Neural cell (in vitro differentiated cells): ENCODE results near the gene RALA. TPM values are rescaled to one million over a fixed set of nuclear protein-coding genes. Genes with fewer than 3 reads are reported as not detected.
"Not testable (repeated sequence)": the region's sequence is repeated elsewhere in the genome, so short reads cannot be mapped to it uniquely, and the experiment has no call there.

Experiments used
- H2AFZ ChIP-seq: fragments of 200-600, 300-800 bp; sonication (generic), shearing (Covaris generic); 2 replicates; pipeline ENCODE4 v1.6.0; 2014; ENCODE audit warnings: low read depth, mild to moderate bottlenecking, antibody characterized with exemption, low read length, moderate library complexity
- H3F3A ChIP-seq: fragments of 200-600 bp; shearing (Covaris generic); 2 replicates; pipeline ENCODE4 v1.6.1; 2016; ENCODE audit warnings: mild to moderate bottlenecking, moderate library complexity, mixed read lengths, antibody characterized with exemption, low read length; ENCODE audit not compliant: insufficient read depth, poor library complexity, severe bottlenecking
- H3K27ac ChIP-seq: fragments of 200-600, 300-800 bp; sonication (generic), shearing (Covaris generic); 2 replicates; pipeline ENCODE4 v1.5.1; 2014; ENCODE audit warnings: mild to moderate bottlenecking, low read length, moderate library complexity
- H3K27me3 ChIP-seq: fragments of 300-800, 200-600 bp; sonication (generic), shearing (Covaris generic); 2 replicates; pipeline ENCODE4 v1.6.0; 2014; ENCODE audit warnings: mild to moderate bottlenecking, low read depth, low read length, moderate library complexity; ENCODE audit not compliant: insufficient read depth
- H3K36me3 ChIP-seq: fragments of 300-800, 200-600 bp; sonication (generic), shearing (Covaris generic); 2 replicates; pipeline ENCODE4 v1.5.1; 2014; ENCODE audit warnings: mild to moderate bottlenecking, antibody characterized with exemption, low read length, moderate library complexity; ENCODE audit not compliant: insufficient read depth
- H3K4me2 ChIP-seq: fragments of 300-800, 200-600 bp; sonication (generic), shearing (Covaris generic); 2 replicates; pipeline ENCODE4 v1.6.0; 2014; ENCODE audit warnings: mild to moderate bottlenecking, low read length
- H3K4me3 ChIP-seq: fragments of 300-800, 200-600 bp; sonication (generic), shearing (Covaris generic); 2 replicates; pipeline ENCODE4 v1.5.1; 2014; ENCODE audit warnings: mild to moderate bottlenecking, low read length, moderate library complexity
- H3K79me2 ChIP-seq: fragments of 200-600 bp; shearing (Covaris generic); replicated peaks from 2 replicates; pipeline ENCODE4 v1.6.0; 2014; ENCODE audit warnings: mild to moderate bottlenecking, low read length, moderate library complexity; ENCODE audit not compliant: insufficient read depth
- H3K9ac ChIP-seq: fragments of 300-800, 200-600 bp; sonication (generic), shearing (Covaris generic); 2 replicates; pipeline ENCODE4 v1.6.1; 2016; ENCODE audit warnings: mild to moderate bottlenecking, low read length, mixed read lengths
- H3K9me2 ChIP-seq: fragments of 200-600 bp; shearing (Covaris generic); 2 replicates; pipeline ENCODE4 v1.6.1; 2016; ENCODE audit warnings: mild to moderate bottlenecking, low read length, mixed read lengths; ENCODE audit not compliant: insufficient read depth
- H3K9me3 ChIP-seq: fragments of 200-600, 300-800 bp; sonication (generic), shearing (Covaris generic); 2 replicates; pipeline ENCODE4 v1.6.1; 2016; ENCODE audit warnings: mild to moderate bottlenecking, mixed run types, low read length, moderate library complexity, mixed read lengths
- H4K20me1 ChIP-seq: fragments of 200-600 bp; shearing (Covaris generic); 2 replicates; pipeline ENCODE4 v1.6.1; 2016; ENCODE audit warnings: mild to moderate bottlenecking, mixed run types; ENCODE audit not compliant: insufficient read depth
- CTCF ChIP-seq: fragments of 450-650 bp; IDR thresholded peaks from 2 replicates; pipeline ENCODE4 v1.5.1; 2014; ENCODE audit warnings: antibody characterized with exemption, mild to moderate bottlenecking, moderate library complexity; ENCODE audit not compliant: poor library complexity, severe bottlenecking
- EP300 ChIP-seq: fragments of 450-650 bp; conservative IDR thresholded peaks from 2 replicates; pipeline ENCODE4 v1.6.1; 2014; ENCODE audit warnings: antibody characterized with exemption, mild to moderate bottlenecking, moderate library complexity; ENCODE audit not compliant: poor library complexity, severe bottlenecking
- EZH2 ChIP-seq: fragments of 200-600, 300-800 bp; shearing (Covaris generic), sonication (generic); IDR thresholded peaks from 2 replicates; pipeline ENCODE4 v1.6.1; 2014; ENCODE audit warnings: antibody characterized with exemption, low read length, borderline replicate concordance, mild to moderate bottlenecking; ENCODE audit not compliant: insufficient read depth, poor library complexity, severe bottlenecking
- MXI1 ChIP-seq: fragments of 450-650 bp; conservative IDR thresholded peaks from 2 replicates; pipeline ENCODE4 v1.6.1; 2014; ENCODE audit warnings: antibody characterized with exemption, mild to moderate bottlenecking; ENCODE audit not compliant: poor library complexity, severe bottlenecking
- POLR2AphosphoS5 ChIP-seq: IDR thresholded peaks from 2 replicates; pipeline ENCODE4 v1.6.1; 2012
- RAD21 ChIP-seq: fragments of 450-650 bp; conservative IDR thresholded peaks from 2 replicates; pipeline ENCODE4 v1.6.1; 2014; ENCODE audit warnings: antibody characterized with exemption, mild to moderate bottlenecking, moderate library complexity
- REST ChIP-seq: IDR thresholded peaks from 2 replicates; pipeline ENCODE4 v1.6.1; 2012; ENCODE audit warnings: borderline replicate concordance
- SMC3 ChIP-seq: fragments of 450-650 bp; conservative IDR thresholded peaks from 2 replicates; pipeline ENCODE4 v1.6.1; 2014; ENCODE audit warnings: antibody characterized with exemption, mild to moderate bottlenecking, moderate library complexity; ENCODE audit not compliant: poor library complexity
- TAF1 ChIP-seq: IDR thresholded peaks from 2 replicates; pipeline ENCODE4 v1.6.1; 2012; ENCODE audit warnings: low read depth
- polyA plus RNA-seq: library from polyadenylated mRNA; depleted of rRNA; stranded (reverse); fragments of >200 nt; gene quantifications from 2 replicates; pipeline ENCODE4 v1.2.3, GENCODE V29; 2014

Gene RALA
- polyA plus RNA-seq, 1 donor from 2014 or later, result 36.2 TPM

- TF ChIP-seq EP300, result no peak
- no peak for TF ChIP-seq POLR2AphosphoS5
- no peak for TF ChIP-seq TAF1
- no peak for TF ChIP-seq EZH2
- no peak for TF ChIP-seq CTCF
- no peak for TF ChIP-seq MXI1
- no peak for TF ChIP-seq RAD21
- no peak for TF ChIP-seq REST
- TF ChIP-seq SMC3, result no peak
- no peaks in the 10 kb centered on the region for H3K9me2 ChIP-seq
- peaks cover 10% of the 10 kb centered on the region for H3K79me2 ChIP-seq
- H3K27ac ChIP-seq, result no peak overlapping the region
- H3K36me3 ChIP-seq, result no peaks in the 10 kb centered on the region
- no peak overlapping the region for H3K4me2 ChIP-seq
- no peak overlapping the region for H2AFZ ChIP-seq
- H4K20me1 ChIP-seq, result no peaks in the 10 kb centered on the region
- H3K27me3 ChIP-seq, result no peaks in the 10 kb centered on the region
- no peak overlapping the region for H3K9ac ChIP-seq
- no peak overlapping the region for H3K4me3 ChIP-seq
- no peaks in the 10 kb centered on the region for H3F3A ChIP-seq
- no peaks in the 10 kb centered on the region for H3K9me3 ChIP-seq
Measured at GRCh38 chr7:39678930-39679709, 55.7 kb downstream of the RALA start.

GRCh38 chr7:39679874-39680273 lies 56.5 kb downstream of the RALA start:
- H3K9ac ChIP-seq, H4K20me1 ChIP-seq, H3K36me3 ChIP-seq, H2AFZ ChIP-seq, H3K4me3 ChIP-seq, H3F3A ChIP-seq, H3K9me3 ChIP-seq, H3K9me2 ChIP-seq, H3K27ac ChIP-seq, H3K27me3 ChIP-seq, H3K4me2 ChIP-seq: not testable (repeated sequence)
- H3K79me2 ChIP-seq, result peaks cover 14% of the 10 kb centered on the region
